HepG2 (cell line): ENCODE measurements around the gene HCLS1. TPM values are rescaled to one million over a fixed set of nuclear protein-coding genes. Genes with fewer than 3 reads are reported as not detected.

Experiments
- ATAC-seq: fragments of 200-7000 bp; cut with Tn5 transposase; 3 replicates; pipeline ENCODE4 v1.9.1; 2020; ENCODE audit warnings: mild to moderate bottlenecking, moderate library complexity
- BruUV-seq: library from RNA; stranded (reverse); fragments of 400-500 nt; replicated peaks from 2 replicates; lab custom pipeline; 2021; lab: Mats Ljungman, UMichigan
- CTCF ChIA-PET: fragments of 300-600 bp; formaldehyde crosslinking; extraction: SDS; loops from one replicate; lab custom pipeline; 2021; ENCODE audit warnings: low total read pairs, inconsistent platforms, low intra/inter-chr PET ratio; lab: Yijun Ruan, JAX
- POLR2A ChIA-PET: fragments of 350-600 bp; sonication (Branson Sonifier 250); formaldehyde crosslinking; loops from one replicate; lab custom pipeline; 2020; ENCODE audit warnings: antibody characterized with exemption, inconsistent platforms; lab: Yijun Ruan, JAX
- DNase-seq: peaks from one replicate; pipeline ENCODE4 v3.0.0-alpha.2; 2015; ENCODE audit warnings: low spot score
- FAIRE-seq: peaks from 3 replicates; lab custom pipeline; 2011; peaks lifted over from hg19 to GRCh38; lab: Jason Lieb, UNC
- H2AFZ ChIP-seq: one replicate; pipeline ENCODE4 v1.6.1; 2011; ENCODE audit warnings: low read length, inconsistent platforms
- H3K27ac ChIP-seq: fragments of 300-600 bp; 3 replicates; pipeline ENCODE4 v1.8.0; 2011; ENCODE audit warnings: mixed run types, mild to moderate bottlenecking, mixed read lengths, low read length, inconsistent platforms; ENCODE audit not compliant: insufficient read depth; ENCODE audit errors: extremely low read length
- H3K27me3 ChIP-seq, 2 experiments: fragments of 200-600 bp in 1 of 2; 2 replicates in 1 of 2; 3 replicates in 1 of 2; pipeline versions ENCODE4 v1.6.0 to v1.8.0; 2011; ENCODE audit warnings: low read length in 2 of 2, mild to moderate bottlenecking in 2 of 2, moderate library complexity in 2 of 2, inconsistent platforms in 1 of 2; ENCODE audit not compliant: insufficient read depth in 2 of 2, control insufficient read depth in 1 of 2
- H3K36me3 ChIP-seq, 2 experiments: fragments of 200-600 bp in 1 of 2; replicated peaks in 1 of 2; 2 replicates in 1 of 2; 3 replicates in 1 of 2; pipeline versions ENCODE4 v1.5.1 to v1.8.0; 2011; ENCODE audit warnings: low read length in 2 of 2, inconsistent platforms in 1 of 2; ENCODE audit not compliant: insufficient read depth in 2 of 2, control insufficient read depth in 1 of 2
- H3K4me1 ChIP-seq: 2 replicates; pipeline ENCODE4 v1.5.1; 2012; ENCODE audit warnings: low read length, inconsistent platforms; ENCODE audit not compliant: insufficient read depth
- H3K4me2 ChIP-seq: 2 replicates; pipeline ENCODE4 v1.6.0; 2011; ENCODE audit warnings: low read depth, low read length, inconsistent platforms
- H3K4me3 ChIP-seq, 3 experiments: fragments of 200-600 bp in 1 of 3; sonication (generic), shearing (Covaris generic) in 1 of 3; replicated peaks in 1 of 3; 2 replicates each; pipeline ENCODE4 v1.5.1; 2011 to 2016; ENCODE audit warnings: low read length in 3 of 3, inconsistent platforms in 2 of 3, low read depth in 2 of 3, mild to moderate bottlenecking in 2 of 3, control low read depth in 1 of 3, mixed read lengths in 1 of 3; ENCODE audit not compliant: insufficient read depth in 1 of 3
- H3K79me2 ChIP-seq: one replicate; pipeline ENCODE4 v1.6.1; 2011; ENCODE audit warnings: low read length, inconsistent platforms; ENCODE audit not compliant: insufficient read depth
- H3K9ac ChIP-seq: 2 replicates; pipeline ENCODE4 v1.6.0; 2011; ENCODE audit warnings: mild to moderate bottlenecking, low read depth, low read length, inconsistent platforms; ENCODE audit not compliant: insufficient read depth
- H3K9me3 ChIP-seq: 2 replicates; pipeline ENCODE4 v1.5.1; 2012; ENCODE audit warnings: mild to moderate bottlenecking, low read length
- H4K20me1 ChIP-seq: 2 replicates; pipeline ENCODE4 v1.6.0; 2011; ENCODE audit warnings: inconsistent platforms, mild to moderate bottlenecking, low read length, moderate library complexity; ENCODE audit not compliant: insufficient read depth
- ELF1 ChIP-seq: sonication (generic); formaldehyde crosslinking; IDR thresholded peaks from 2 replicates; pipeline ENCODE4 v1.4.0; 2020; ENCODE audit warnings: missing genetic modification reagents
- HNRNPLL ChIP-seq: fragments of 200-400 bp; formaldehyde crosslinking; IDR thresholded peaks from 2 replicates; pipeline ENCODE4 v1.6.1; 2017; ENCODE audit warnings: mild to moderate bottlenecking, low read depth, low read length; ENCODE audit not compliant: poor library complexity, severe bottlenecking
- POLR2AphosphoS5 ChIP-seq: IDR thresholded peaks from 2 replicates; pipeline ENCODE4 v1.6.1; 2012; ENCODE audit warnings: low read depth, low read length
- ZC3H13 ChIP-seq: sonication (generic); formaldehyde crosslinking; IDR thresholded peaks from 2 replicates; pipeline ENCODE4 v1.8.1; 2023; ENCODE audit warnings: mild to moderate bottlenecking, missing genetic modification reagents, moderate library complexity
- ZKSCAN8 ChIP-seq: IDR thresholded peaks from 2 replicates; pipeline ENCODE4 v1.6.1; 2016; ENCODE audit warnings: borderline replicate concordance, missing genetic modification reagents, missing compliant biosample characterization
- ZNF234 ChIP-seq: sonication (generic); formaldehyde crosslinking; conservative IDR thresholded peaks from 2 replicates; pipeline ENCODE4 v1.5.1; 2020; ENCODE audit warnings: mild to moderate bottlenecking, missing genetic modification reagents
- ZNF792 ChIP-seq: IDR thresholded peaks from 2 replicates; pipeline ENCODE4 v1.6.1; 2016
- WGBS: methylation state at CpG from one replicate; pipeline ENCODE4 v1.1.6; 2017; ENCODE audit warnings: low lambda C conversion rate; 5-methylcytosine and 5-hydroxymethylcytosine counted together
- in situ Hi-C: cut with HindIII; loops from 2 replicates; pipeline ENCODE4 v1.10.0; 2017; ENCODE audit warnings: low pct_unique_long_range_greater_than_20kb; ENCODE audit not compliant: extremely low pct_ligation_motif_present
- intact Hi-C: fragments of 100-400 bp; cut with micrococcal nuclease; formaldehyde crosslinking; loops from one replicate; pipeline ENCODE4 v1.10.0; 2022; ENCODE audit not compliant: unreplicated experiment
- polyA plus RNA-seq, 8 experiments: library from polyadenylated mRNA; depleted of rRNA in 3 of 8; stranded (reverse) in 7 of 8; unstranded in 1 of 8; fragments of >200 nt; fragmentation: Illumina TruSeq in 4 of 8; extraction: Trizol in 4 of 8; gene quantifications; 2 replicates each; pipeline versions ENCODE4 v1.2.1 to v1.2.3, GENCODE V29; 2011 to 2016; ENCODE audit warnings: low read depth in 4 of 8, missing spikeins in 1 of 8, mixed read lengths in 1 of 8; ENCODE audit not compliant: insufficient read depth in 1 of 8
- total RNA-seq, 5 experiments: library from RNA; depleted of rRNA; stranded (reverse); fragments of >200 nt; fragmentation: Illumina TruSeq; extraction: Trizol; gene quantifications; 2 replicates each; pipeline ENCODE4 v1.2.3, GENCODE V29; 2016; ENCODE audit warnings: low read depth in 1 of 5
- TF ChIP-seq, protein P1 (sequence below): sonication (generic); formaldehyde crosslinking; IDR thresholded peaks from 2 replicates; pipeline ENCODE4 v1.8.0; 2022; ENCODE audit warnings: mild to moderate bottlenecking, missing genetic modification reagents, moderate library complexity
- TF ChIP-seq, protein P2 (sequence below), 2 experiments: sonication (generic) in 1 of 2; formaldehyde crosslinking in 1 of 2; IDR thresholded peaks; 2 replicates each; pipeline versions ENCODE4 v1.5.1 to v1.6.1; 2011 to 2020; ENCODE audit warnings: borderline replicate concordance in 1 of 2, low read depth in 1 of 2, low read length in 1 of 2, mild to moderate bottlenecking in 1 of 2, missing genetic modification reagents in 1 of 2, moderate library complexity in 1 of 2
- TF ChIP-seq, protein P3 (sequence below): sonication (generic); formaldehyde crosslinking; IDR thresholded peaks from 2 replicates; pipeline ENCODE4 v1.8.1; 2023; ENCODE audit warnings: mild to moderate bottlenecking, missing genetic modification reagents
- TF ChIP-seq, protein P4 (sequence below): IDR thresholded peaks from 2 replicates; pipeline ENCODE4 v1.6.1; 2012; ENCODE audit warnings: low read depth, low read length, improper control_type of control experiment
- TF ChIP-seq, protein P5 (sequence below): sonication (generic); formaldehyde crosslinking; IDR thresholded peaks from 2 replicates; pipeline ENCODE4 v1.5.0; 2020; ENCODE audit warnings: mild to moderate bottlenecking, missing genetic modification reagents
- TF ChIP-seq, protein P6 (sequence below): sonication (generic); formaldehyde crosslinking; IDR thresholded peaks from 2 replicates; pipeline ENCODE4 v1.5.0; 2020; ENCODE audit warnings: missing genetic modification reagents

The HCLS1 gene
- total and polyA plus RNA-seq, 2 of the 13 experiments (the other 11 are each of a cell fraction or from before 2014, with no cell fraction given): not detected

DNA sequence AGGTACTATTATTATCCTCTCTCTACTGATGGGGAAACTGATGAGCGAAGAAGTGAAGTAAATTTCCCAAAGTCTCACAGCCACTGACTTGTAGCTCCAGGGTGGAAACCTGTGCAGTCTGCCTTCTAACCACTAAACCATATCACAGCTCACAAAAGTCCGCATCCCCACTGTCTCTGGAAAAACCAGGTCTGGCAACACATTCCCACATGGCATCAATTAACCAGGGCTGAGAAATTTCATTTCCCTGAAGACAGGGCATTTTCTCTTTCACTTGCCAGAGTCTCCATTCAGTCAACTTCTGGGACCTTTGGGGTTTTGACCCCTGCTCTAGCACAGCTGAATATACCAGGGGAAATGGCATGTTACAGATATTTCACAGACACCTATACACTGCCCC is 41.0 kb downstream of the HCLS1 start:
- FAIRE-seq (no peak), DNase-seq (no peak), ATAC-seq (no peak)
- Histone ChIP-seq H3K9ac (no peak overlapping the region), H3K4me1 (no peaks in the 10 kb centered on the region), H4K20me1 (no peaks in the 10 kb centered on the region), H3K27ac (no peak overlapping the region), H3K36me3 (no peaks in the 10 kb centered on the region), H3K4me2 (no peak overlapping the region), H3K9me3 (no peaks in the 10 kb centered on the region), H3K4me3 (no peak overlapping the region), H2AFZ (no peak overlapping the region), H3K27me3 (peaks cover 1 to 5% of the 10 kb centered on the region in 2 experiments; a peak in 2 of 5 replicates), H3K79me2 (no peaks in the 10 kb centered on the region)
- CTCF ChIA-PET: no interaction called here
- WGBS: 21% methylated on average over 2 of the region's 2 CpGs
- intact Hi-C loops: no loop called here
- POLR2A ChIA-PET: no interaction called here
- in situ Hi-C loops: no loop called here
- BruUV-seq: no TSS peak
- TF ChIP-seq ELF1 (CRISPR knock-in tag): no peak
- no peak for TF ChIP-seq ZC3H13 (CRISPR knock-in tag)
- no peak for TF ChIP-seq ZNF792 (CRISPR knock-in tag)
- no peak for TF ChIP-seq HNRNPLL
- no peak for TF ChIP-seq ZNF234 (CRISPR knock-in tag)
- TF ChIP-seq, protein P1, sequence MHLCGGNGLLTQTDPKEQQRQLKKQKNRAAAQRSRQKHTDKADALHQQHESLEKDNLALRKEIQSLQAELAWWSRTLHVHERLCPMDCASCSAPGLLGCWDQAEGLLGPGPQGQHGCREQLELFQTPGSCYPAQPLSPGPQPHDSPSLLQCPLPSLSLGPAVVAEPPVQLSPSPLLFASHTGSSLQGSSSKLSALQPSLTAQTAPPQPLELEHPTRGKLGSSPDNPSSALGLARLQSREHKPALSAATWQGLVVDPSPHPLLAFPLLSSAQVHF: no peak
- TF ChIP-seq ZKSCAN8 (CRISPR knock-in tag): no peak
- TF ChIP-seq, protein P2, sequence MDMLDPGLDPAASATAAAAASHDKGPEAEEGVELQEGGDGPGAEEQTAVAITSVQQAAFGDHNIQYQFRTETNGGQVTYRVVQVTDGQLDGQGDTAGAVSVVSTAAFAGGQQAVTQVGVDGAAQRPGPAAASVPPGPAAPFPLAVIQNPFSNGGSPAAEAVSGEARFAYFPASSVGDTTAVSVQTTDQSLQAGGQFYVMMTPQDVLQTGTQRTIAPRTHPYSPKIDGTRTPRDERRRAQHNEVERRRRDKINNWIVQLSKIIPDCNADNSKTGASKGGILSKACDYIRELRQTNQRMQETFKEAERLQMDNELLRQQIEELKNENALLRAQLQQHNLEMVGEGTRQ (IDR thresholded peaks at IDR 0.05; ENCODE audit: low read depth, low read length): no peak
- TF ChIP-seq, protein P2 (CRISPR knock-in tag; IDR thresholded peaks at IDR 0.05; ENCODE audit: borderline replicate concordance): no peak
- TF ChIP-seq, protein P3, sequence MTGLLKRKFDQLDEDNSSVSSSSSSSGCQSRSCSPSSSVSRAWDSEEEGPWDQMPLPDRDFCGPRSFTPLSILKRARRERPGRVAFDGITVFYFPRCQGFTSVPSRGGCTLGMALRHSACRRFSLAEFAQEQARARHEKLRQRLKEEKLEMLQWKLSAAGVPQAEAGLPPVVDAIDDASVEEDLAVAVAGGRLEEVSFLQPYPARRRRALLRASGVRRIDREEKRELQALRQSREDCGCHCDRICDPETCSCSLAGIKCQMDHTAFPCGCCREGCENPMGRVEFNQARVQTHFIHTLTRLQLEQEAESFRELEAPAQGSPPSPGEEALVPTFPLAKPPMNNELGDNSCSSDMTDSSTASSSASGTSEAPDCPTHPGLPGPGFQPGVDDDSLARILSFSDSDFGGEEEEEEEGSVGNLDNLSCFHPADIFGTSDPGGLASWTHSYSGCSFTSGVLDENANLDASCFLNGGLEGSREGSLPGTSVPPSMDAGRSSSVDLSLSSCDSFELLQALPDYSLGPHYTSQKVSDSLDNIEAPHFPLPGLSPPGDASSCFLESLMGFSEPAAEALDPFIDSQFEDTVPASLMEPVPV (CRISPR knock-in tag): no peak
- TF ChIP-seq, protein P4, sequence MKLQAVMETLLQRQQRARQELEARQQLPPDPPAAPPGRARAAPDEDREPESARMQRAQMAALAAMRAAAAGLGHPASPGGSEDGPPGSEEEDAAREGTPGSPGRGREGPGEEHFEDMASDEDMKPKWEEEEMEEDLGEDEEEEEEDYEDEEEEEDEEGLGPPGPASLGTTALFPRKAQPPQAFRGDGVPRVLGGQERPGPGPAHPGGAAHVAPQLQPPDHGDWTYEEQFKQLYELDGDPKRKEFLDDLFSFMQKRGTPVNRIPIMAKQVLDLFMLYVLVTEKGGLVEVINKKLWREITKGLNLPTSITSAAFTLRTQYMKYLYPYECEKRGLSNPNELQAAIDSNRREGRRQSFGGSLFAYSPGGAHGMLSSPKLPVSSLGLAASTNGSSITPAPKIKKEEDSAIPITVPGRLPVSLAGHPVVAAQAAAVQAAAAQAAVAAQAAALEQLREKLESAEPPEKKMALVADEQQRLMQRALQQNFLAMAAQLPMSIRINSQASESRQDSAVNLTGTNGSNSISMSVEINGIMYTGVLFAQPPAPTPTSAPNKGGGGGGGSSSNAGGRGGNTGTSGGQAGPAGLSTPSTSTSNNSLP: no peak
- TF ChIP-seq, protein P5, sequence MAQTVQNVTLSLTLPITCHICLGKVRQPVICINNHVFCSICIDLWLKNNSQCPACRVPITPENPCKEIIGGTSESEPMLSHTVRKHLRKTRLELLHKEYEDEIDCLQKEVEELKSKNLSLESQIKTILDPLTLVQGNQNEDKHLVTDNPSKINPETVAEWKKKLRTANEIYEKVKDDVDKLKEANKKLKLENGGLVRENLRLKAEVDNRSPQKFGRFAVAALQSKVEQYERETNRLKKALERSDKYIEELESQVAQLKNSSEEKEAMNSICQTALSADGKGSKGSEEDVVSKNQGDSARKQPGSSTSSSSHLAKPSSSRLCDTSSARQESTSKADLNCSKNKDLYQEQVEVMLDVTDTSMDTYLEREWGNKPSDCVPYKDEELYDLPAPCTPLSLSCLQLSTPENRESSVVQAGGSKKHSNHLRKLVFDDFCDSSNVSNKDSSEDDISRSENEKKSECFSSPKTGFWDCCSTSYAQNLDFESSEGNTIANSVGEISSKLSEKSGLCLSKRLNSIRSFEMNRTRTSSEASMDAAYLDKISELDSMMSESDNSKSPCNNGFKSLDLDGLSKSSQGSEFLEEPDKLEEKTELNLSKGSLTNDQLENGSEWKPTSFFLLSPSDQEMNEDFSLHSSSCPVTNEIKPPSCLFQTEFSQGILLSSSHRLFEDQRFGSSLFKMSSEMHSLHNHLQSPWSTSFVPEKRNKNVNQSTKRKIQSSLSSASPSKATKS (CRISPR knock-in tag): no peak
- TF ChIP-seq, protein P6, sequence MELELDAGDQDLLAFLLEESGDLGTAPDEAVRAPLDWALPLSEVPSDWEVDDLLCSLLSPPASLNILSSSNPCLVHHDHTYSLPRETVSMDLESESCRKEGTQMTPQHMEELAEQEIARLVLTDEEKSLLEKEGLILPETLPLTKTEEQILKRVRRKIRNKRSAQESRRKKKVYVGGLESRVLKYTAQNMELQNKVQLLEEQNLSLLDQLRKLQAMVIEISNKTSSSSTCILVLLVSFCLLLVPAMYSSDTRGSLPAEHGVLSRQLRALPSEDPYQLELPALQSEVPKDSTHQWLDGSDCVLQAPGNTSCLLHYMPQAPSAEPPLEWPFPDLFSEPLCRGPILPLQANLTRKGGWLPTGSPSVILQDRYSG (CRISPR knock-in tag): no peak
- no peak for TF ChIP-seq POLR2AphosphoS5
